ENCODE results near the gene GLIPR1L1.

GLIPR1L1 gene

DNA sequence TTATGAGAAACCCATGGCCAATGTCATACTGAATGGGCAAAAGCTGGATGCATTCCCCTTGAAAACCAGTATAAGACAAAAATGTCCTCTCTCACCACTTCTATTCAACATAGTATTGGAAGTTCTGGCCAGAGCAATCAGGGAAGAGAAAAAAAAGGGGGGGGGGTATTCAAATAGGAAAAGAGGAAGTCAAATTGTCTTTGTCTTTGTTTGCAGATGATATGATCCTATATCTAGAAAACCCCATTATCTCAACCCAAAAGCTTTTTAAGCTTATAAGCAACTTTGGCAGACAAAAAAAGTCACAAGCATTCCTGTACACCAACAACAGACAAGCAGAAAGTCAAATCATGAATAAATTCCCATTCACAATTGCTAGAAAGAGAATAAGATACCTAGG, 19.5 kb downstream of the GLIPR1L1 start:
- no peak for DNase-seq

- no peak for DNase-seq
Measured at GRCh38 chr12:75360920-75361319, 26.4 kb downstream of the GLIPR1L1 start.

DNA sequence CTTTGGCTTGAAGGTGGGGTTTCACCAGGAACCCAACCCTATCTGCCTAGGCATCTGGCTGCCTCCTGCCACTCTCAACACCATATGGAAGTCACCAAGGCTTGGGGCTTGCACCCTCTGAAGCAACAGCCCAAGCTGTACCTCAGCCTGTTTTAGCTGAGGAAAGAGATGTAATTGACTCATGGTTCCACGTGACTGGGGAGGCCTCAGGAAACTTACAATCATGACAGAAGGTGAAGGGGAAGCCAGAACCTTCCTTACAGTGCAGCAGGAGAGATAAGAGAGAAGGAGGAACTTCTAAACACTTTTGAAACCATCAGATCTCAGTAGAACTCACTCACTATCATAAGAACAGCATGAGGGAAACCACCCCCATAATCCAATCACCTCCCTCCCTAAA, 26.9 kb downstream of the GLIPR1L1 start:
- no peak for DNase-seq

DNA sequence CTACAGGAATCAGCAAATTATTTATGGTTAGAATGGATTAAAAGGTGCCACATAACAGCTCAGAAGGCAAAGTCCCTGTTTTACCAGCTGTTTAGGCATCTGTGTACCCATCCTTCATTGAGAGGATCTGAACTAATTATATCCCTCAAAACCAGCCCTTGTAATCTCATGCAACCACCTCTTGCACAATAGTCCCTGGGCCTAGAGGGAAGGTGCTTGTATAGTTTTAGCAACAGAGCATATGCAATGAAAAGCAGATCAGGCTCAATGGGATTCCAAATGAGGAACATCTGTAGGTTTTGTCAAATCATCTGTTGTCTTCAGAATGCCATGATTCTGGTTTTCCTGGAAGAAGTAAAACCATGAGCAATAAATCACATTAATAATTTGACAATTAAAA, 30.4 kb downstream of the GLIPR1L1 start:
- DNase-seq = no peak

DNA sequence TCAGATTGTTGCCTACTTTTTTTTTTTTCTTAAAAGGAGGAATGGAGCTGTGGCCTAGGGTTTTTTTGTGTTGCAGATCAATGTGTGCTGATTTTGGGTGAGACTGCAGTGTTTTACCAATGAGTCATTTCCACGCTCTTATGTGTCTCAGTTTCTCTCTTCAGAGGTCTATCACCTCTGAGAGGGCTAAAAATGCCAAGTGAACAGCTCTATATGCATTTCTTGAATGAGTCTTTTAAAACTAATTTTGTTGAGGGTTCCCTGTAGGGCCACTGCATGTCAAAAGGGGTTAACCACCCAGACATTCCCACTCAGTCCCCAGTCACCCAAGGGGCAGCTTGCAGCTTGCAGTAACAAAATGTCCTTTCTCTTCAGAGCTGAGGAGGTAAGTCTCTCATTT, 32.2 kb downstream of the GLIPR1L1 start:
- DNase-seq = no peak

DNA sequence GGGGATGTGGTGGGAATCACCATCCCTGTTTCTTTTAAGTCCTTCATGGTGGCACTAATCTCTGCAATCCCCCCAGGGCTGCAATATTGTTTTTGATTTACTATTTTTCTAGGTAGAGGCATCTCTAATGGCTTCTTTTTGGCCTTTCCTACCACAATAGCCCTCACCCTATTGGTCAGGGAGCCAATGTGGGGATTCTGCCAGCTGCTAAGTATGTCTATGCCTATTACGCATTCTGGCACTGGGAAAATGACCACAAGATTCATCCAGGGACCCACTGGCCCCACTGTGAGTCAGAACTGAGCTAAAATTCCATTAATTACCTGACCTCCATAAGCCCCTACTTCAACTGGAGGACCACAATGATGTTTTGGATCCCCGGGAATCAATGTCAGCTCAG, 40.5 kb downstream of the GLIPR1L1 start:
- no peak for DNase-seq

- no peak for DNase-seq
Measured at GRCh38 chr12:75378354-75378753, 43.9 kb downstream of the GLIPR1L1 start.

DNA sequence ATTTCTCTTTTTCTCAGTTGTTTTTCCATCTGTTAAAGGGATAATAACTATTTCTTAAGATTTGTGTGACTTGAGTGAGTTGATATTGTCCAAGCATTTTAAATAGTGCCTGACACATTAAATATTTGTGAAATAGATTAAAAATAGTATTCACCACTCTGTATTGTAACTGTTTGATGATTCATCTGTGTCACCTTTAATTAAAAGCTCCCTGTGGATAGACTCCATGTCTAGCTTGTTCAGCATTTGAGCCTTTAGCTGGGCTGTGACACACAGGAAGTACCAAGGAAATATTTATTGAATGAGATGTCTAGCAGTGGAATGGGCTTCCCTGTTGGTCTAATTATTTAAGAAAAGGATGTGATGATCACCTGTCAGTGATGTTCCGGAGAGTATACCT, 54.6 kb downstream of the GLIPR1L1 start:
- peak; percentile 17 for DNase-seq

DNA sequence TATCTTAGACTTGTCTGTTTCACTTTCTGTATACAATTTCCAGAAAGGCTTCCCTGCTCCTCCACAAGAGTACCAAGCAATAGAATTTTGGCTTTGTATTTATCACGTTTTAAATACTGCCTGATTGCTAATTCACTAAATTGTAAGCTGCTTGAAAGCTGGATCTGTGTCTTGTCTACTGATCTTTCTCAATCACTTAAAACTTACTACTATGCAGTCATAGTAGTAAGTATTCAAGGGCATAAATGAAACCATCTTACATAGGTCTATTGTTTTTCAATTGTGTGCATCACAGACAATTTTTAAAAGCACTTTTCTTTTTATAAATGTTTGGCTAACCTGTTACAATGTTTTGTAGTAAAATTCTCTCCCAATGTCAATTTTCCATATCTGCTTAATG, 55.2 kb downstream of the GLIPR1L1 start:
- DNase-seq = no peak

GRCh38 chr12:75390156-75390898, 55.9 kb downstream of the GLIPR1L1 start:
- DNase-seq = no peak

DNA sequence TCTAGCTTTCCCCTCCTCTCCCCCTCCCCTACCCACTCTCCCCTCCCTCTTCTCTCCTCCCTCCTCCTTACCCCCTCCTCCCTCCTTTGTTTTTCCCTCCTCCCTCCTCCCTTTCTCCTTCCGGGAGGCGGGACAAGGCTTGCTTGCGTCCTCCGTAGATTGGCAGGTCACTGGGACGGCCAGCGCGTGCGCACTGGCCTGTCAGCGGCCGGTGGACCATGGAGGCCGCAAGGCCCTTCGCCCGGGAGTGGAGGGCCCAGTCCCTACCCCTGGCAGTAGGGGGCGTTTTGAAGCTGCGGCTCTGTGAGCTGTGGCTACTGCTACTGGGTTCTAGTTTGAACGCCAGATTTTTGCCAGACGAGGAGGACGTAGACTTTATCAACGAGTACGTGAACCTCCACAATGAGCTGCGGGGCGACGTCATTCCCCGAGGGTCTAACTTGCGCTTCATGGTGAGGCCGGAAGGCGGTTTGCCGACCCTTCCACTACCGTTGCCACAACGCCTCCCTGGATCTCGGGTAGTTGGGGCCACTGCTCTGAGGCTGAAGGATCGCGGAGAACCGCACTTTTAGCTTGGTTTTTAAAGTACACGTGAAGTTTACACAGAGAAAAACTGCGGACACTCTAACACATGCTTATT, 56.5 kb downstream of the GLIPR1L1 start, which contains the start of gene GLIPR1L2:
GLIPR1L2 (plus strand) TSS at position 191 of the 640 bp plus-strand sequence; CDS start at position 219, 28 bp downstream.
- DNase-seq = peak; percentile 90

GRCh38 chr12:75404231-75404630, 69.8 kb downstream of the GLIPR1L1 start:
- DNase-seq = no peak

DNA sequence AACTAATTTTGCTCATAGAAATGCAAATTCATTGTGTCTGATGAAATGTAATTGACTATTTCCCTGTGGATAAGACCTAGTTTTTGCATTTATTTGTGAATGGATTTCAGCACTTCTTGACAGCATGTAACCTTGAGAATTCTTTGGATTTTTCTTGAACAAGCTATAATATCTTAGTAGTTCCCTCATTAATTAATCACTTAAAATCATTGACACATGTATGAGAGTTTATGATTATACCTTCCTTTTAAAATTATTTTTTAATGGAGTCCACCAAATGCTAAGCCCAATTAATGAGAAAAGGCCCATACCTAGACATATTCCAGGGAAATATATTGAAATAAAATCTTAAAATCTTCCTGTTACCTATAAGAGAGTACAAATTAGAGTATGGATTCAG, 73.2 kb downstream of the GLIPR1L1 start:
- no peak for DNase-seq

DNA sequence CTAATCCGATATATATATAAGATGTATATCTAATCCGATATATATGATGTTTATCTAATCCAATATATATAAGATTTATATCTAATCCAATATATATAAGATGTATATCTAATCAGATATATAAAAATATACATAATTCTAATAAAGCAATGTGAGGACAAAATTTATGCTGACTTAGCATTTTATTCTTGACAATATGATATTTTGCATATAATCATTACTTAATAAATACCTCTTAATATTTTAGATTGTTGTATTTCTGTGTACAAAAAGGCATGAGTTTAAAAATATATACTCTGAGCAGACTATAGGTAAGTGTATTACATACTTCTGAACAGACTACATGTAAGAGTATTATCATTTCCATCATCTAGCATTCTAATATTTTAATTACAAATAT, 75.4 kb downstream of the GLIPR1L1 start:
- no peak for DNase-seq

DNA sequence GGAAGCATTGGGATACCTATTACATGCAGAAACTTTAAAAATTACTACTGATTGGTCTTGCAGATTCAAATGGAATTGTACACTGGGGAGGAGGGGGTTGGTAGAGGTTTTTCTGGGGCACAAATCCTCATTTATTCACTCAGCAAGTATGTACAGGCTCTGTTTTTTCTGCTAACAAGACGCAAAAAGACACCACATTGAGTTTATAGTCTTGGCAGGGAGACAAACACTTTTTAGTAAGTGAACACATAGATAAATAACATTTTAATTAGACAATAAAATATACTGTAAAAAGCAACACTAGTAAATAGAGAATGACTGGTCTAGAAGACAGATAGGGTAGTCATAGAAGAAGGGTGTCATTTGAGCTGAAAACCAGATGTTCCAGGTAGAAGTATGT, 80.2 kb downstream of the GLIPR1L1 start:
- no peak for DNase-seq

- DNase-seq = no peak
Measured at GRCh38 chr12:75419841-75420240, 85.4 kb downstream of the GLIPR1L1 start.

Measured in NCI-H2081 treated with DMSO at 0.1 percent for 48 hours (cell line).